Adrenal gland (tissue), 5 donors: ENCODE measurements around the gene CLEC10A.

Source experiments
- POLR2A ChIP-seq, 2 donors: fragments of 450-650 bp; IDR thresholded peaks; one replicate each; pipeline ENCODE4 v1.6.1; 2017; ENCODE audit warnings: antibody characterized with exemption in 2 of 2, mild to moderate bottlenecking in 2 of 2, moderate library complexity in 1 of 2
- TF ChIP-seq, protein P1 (sequence below), 6 experiments: fragments of 450-650 bp in 4 of 6; fragments of 200-600 bp in 2 of 6; sonication (generic) in 1 of 6; IDR thresholded peaks; 1 replicate in 5 of 6; 2 replicates in 1 of 6; pipeline versions ENCODE4 v1.5.1 to v1.8.0; 2016 to 2021; ENCODE audit warnings: antibody characterized with exemption in 6 of 6, mild to moderate bottlenecking in 2 of 6, moderate library complexity in 1 of 6
- donor health status: DM: no; HTN: no; CAD: no.

DNA sequence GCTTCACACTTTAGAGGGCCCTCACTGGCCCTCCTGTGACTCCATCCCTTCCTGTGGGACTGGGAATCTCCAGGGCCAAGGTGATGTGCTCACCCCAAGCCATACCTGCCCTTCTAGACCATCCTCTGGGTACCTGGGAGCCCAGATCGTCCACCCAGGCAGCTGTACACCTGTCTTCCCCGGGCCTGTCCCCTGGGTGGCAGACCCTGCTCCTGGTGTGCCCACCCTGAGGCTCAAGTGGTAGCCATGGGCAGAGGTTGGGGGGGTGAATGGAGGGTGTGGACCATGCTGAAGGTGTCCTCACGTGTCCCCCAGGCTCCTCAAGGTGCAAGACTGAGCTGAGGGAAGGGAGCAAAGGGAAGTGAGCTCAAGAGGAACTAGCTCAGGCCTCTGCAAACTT, 9.3 kb downstream of the CLEC10A start:
- TF ChIP-seq, protein P1, sequence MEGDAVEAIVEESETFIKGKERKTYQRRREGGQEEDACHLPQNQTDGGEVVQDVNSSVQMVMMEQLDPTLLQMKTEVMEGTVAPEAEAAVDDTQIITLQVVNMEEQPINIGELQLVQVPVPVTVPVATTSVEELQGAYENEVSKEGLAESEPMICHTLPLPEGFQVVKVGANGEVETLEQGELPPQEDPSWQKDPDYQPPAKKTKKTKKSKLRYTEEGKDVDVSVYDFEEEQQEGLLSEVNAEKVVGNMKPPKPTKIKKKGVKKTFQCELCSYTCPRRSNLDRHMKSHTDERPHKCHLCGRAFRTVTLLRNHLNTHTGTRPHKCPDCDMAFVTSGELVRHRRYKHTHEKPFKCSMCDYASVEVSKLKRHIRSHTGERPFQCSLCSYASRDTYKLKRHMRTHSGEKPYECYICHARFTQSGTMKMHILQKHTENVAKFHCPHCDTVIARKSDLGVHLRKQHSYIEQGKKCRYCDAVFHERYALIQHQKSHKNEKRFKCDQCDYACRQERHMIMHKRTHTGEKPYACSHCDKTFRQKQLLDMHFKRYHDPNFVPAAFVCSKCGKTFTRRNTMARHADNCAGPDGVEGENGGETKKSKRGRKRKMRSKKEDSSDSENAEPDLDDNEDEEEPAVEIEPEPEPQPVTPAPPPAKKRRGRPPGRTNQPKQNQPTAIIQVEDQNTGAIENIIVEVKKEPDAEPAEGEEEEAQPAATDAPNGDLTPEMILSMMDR (IDR thresholded peaks at IDR 0.05) = no peak
- TF ChIP-seq POLR2A (IDR thresholded peaks at IDR 0.05) = no peak
